IPS-15b (cell line): ENCODE measurements around the gene ASB16.
A peak's percentile ranks its signal among the peaks of the same experiment; 100 is the strongest.

ENCODE experiments used
- H3K27me3 ChIP-seq: one replicate; pipeline ENCODE4 v1.6.1; 2013; ENCODE audit warnings: low read length; ENCODE audit not compliant: control insufficient read depth, insufficient read depth
- H3K36me3 ChIP-seq: one replicate; pipeline ENCODE4 v1.6.1; 2013; ENCODE audit warnings: low read length; ENCODE audit not compliant: control insufficient read depth, insufficient read depth
- H3K4me1 ChIP-seq: one replicate; pipeline ENCODE4 v1.6.1; 2013; ENCODE audit warnings: mild to moderate bottlenecking, low read length; ENCODE audit not compliant: control insufficient read depth, insufficient read depth
- H3K4me3 ChIP-seq: one replicate; pipeline ENCODE4 v1.5.1; 2013; ENCODE audit warnings: low read depth, low read length
- H3K9ac ChIP-seq: one replicate; pipeline ENCODE4 v1.6.1; 2013; ENCODE audit warnings: low read depth, mild to moderate bottlenecking, low read length
- H3K9me3 ChIP-seq: one replicate; pipeline ENCODE4 v1.6.1; 2013; ENCODE audit warnings: mild to moderate bottlenecking, low read length; ENCODE audit not compliant: control insufficient read depth, insufficient read depth

Gene ASB16

DNA sequence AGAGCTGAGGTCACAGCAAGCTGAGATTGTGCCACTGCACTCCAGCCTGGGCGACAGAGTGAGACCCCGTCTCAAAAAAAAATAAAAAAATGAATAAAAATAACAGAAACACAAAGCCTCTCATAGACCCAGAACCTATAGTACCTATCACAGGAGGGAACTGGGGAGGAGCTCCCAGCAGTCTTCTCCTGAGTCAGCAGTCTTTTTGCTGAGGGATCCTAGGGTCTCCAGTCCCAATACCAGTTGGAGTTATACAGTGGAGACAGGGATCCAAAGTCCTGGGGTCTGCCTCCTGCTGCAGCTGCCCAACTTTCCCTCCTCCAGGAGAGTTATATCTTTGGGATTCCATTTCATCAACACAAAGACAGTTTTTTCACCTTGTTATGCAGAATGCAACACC lies 12.5 kb downstream of the ASB16 start:
- no peaks in the 10 kb centered on the region for H3K9me3 ChIP-seq
- H3K4me1 ChIP-seq: no peaks in the 10 kb centered on the region
- H3K9ac ChIP-seq: no peak overlapping the region
- no peak overlapping the region for H3K4me3 ChIP-seq
- H3K27me3 ChIP-seq: no peaks in the 10 kb centered on the region
- peaks cover 14% of the 10 kb centered on the region for H3K36me3 ChIP-seq

DNA sequence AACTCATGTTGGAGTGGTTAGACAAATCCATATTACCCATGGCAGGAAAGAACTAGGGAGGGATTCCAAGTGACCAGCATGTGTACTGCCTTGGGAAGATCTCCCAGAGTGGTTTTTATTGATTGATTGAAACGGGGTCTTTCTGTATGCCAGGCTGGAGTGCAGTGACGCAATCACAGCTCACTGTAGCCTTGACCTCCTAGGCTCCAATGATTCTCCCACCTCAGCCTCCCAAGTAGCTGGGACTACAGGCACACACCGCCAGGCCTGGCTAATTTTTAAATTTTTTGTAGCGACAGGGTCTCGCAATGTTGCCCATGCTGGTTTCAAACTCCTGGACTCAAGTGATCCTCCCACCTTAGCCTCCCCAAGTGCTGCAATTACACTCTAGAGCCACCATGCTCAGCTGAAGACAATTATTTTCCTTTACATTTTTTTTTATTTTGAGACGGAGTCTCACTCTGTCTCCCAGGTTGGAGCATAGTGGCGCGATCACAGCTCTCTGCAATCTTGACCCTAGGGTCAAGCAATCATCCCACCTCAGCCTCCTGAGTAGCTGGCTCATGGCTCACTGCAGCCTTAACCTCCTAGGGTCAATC lies 13.8 kb downstream of the ASB16 start:
- H3K4me3 ChIP-seq: no peak overlapping the region
- no peak overlapping the region for H3K9ac ChIP-seq
- H3K9me3 ChIP-seq: no peaks in the 10 kb centered on the region

GRCh38 chr17:44186307-44187130 lies 16.0 kb downstream of the ASB16 start, which contains the start of gene TMUB2:
TMUB2 (plus strand) TSS chr17:44186972; CDS start chr17:44187709, 737 bp downstream.
- peak within 1 kb of the TSS; percentile 99 for H3K4me3 ChIP-seq
- H3K4me1 ChIP-seq: no peaks in the 10 kb centered on the region
- peaks cover 8% of the 10 kb centered on the region for H3K36me3 ChIP-seq
- H3K9ac ChIP-seq: peak within 1 kb of the TSS; percentile 84
- no peaks in the 10 kb centered on the region for H3K27me3 ChIP-seq
- H3K9me3 ChIP-seq: no peaks in the 10 kb centered on the region

More for the DNA sequence above, 13.8 kb downstream of the ASB16 start:
- Histone ChIP-seq H3K27me3 (no peaks in the 10 kb centered on the region), H3K4me1 (no peaks in the 10 kb centered on the region), H3K36me3 (peaks cover 4% of the 10 kb centered on the region)

- H3K27me3 ChIP-seq: no peaks in the 10 kb centered on the region
- no peaks in the 10 kb centered on the region for H3K9me3 ChIP-seq
- peak overlapping the region; percentile 99 for H3K4me3 ChIP-seq
- H3K4me1 ChIP-seq: peaks cover 3% of the 10 kb centered on the region
- peak overlapping the region; percentile 84 for H3K9ac ChIP-seq
- peaks cover 4% of the 10 kb centered on the region for H3K36me3 ChIP-seq
Measured at GRCh38 chr17:44187131-44187899, 16.8 kb downstream of the ASB16 start.

DNA sequence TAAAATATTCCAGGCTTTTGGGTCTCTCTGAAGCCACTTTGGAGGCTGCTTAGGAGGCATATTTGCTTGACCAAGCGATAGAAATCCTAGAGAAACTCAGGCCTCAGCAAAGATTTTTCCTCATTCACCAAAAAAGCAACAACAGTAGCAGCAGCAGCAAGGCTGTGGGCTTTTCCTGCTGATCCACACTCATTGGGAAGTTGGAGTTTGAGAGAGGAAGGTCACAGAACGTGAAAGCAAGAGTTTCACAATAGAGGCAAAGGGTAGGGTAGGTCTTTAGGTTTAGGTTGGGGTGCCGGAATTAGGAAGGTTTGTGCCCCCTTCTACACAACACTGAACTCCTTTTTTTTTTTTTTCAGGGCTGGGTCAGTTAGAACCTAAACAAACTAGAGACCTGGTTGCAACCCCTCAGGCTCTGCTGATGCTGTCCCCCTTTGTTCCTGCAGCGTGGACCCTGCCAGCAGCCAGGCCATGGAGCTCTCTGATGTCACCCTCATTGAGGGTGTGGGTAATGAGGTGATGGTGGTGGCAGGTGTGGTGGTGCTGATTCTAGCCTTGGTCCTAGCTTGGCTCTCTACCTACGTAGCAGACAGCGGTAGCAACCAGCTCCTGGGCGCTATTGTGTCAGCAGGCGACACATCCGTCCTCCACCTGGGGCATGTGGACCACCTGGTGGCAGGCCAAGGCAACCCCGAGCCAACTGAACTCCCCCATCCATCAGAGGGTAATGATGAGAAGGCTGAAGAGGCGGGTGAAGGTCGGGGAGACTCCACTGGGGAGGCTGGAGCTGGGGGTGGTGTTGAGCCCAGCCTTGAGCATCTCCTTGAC lies 18.3 kb downstream of the ASB16 start:
- no peak overlapping the region for H3K9ac ChIP-seq
- H3K4me3 ChIP-seq: no peak overlapping the region
- H3K9me3 ChIP-seq: no peaks in the 10 kb centered on the region
- H3K27me3 ChIP-seq: no peaks in the 10 kb centered on the region
- peaks cover 7% of the 10 kb centered on the region for H3K4me1 ChIP-seq
- H3K36me3 ChIP-seq: peaks cover 12% of the 10 kb centered on the region

GRCh38 chr17:44190481-44190880 lies 20.0 kb downstream of the ASB16 start:
- Histone ChIP-seq H3K36me3 (peaks cover 29% of the 10 kb centered on the region), H3K27me3 (no peaks in the 10 kb centered on the region), H3K4me3 (no peak overlapping the region), H3K9ac (no peak overlapping the region), H3K9me3 (no peaks in the 10 kb centered on the region), H3K4me1 (peaks cover 7% of the 10 kb centered on the region)

DNA sequence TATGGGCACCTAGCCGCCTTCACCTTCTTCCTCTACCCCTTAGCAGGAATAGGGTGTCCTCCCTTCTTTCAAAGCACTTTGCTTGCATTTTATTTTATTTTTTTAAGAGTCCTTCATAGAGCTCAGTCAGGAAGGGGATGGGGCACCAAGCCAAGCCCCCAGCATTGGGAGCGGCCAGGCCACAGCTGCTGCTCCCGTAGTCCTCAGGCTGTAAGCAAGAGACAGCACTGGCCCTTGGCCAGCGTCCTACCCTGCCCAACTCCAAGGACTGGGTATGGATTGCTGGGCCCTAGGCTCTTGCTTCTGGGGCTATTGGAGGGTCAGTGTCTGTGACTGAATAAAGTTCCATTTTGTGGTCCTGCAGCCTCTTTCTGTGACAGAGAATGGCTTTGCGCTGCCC lies 20.9 kb downstream of the ASB16 start:
- Histone ChIP-seq H3K9ac (no peak overlapping the region), H3K9me3 (no peaks in the 10 kb centered on the region), H3K36me3 (peaks cover 32% of the 10 kb centered on the region), H3K4me3 (no peak overlapping the region), H3K4me1 (peaks cover 7% of the 10 kb centered on the region), H3K27me3 (no peaks in the 10 kb centered on the region)

GRCh38 chr17:44191941-44192496 lies 21.5 kb downstream of the ASB16 start:
- H3K9me3 ChIP-seq: no peaks in the 10 kb centered on the region
- H3K9ac ChIP-seq: peak overlapping the region; percentile 24
- peaks cover 36% of the 10 kb centered on the region for H3K36me3 ChIP-seq
- H3K4me3 ChIP-seq: no peak overlapping the region
- no peaks in the 10 kb centered on the region for H3K27me3 ChIP-seq
- peaks cover 7% of the 10 kb centered on the region for H3K4me1 ChIP-seq

DNA sequence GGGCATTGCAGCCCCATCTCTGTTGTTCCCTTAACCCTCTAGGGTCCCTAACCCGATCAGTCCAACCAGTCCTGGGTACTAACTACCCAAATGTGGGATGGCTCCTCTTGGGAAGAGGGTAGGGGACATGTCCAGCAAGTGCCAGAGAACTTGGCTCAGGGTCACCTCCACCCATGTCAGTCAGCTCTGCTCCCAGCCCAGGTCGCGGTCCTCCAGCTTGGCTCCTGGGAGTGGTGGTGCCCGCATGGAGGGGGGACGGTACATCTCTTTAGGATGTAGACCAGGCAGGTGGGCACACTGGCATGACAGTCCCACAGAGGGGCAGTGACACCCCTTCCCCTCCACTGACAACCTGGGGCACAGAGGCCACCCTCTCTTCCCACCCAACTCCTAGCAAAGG lies 22.2 kb downstream of the ASB16 start:
- peaks cover 42% of the 10 kb centered on the region for H3K36me3 ChIP-seq
- peaks cover 7% of the 10 kb centered on the region for H3K4me1 ChIP-seq
- H3K4me3 ChIP-seq: no peak overlapping the region
- H3K9ac ChIP-seq: no peak overlapping the region
- no peaks in the 10 kb centered on the region for H3K9me3 ChIP-seq
- H3K27me3 ChIP-seq: no peaks in the 10 kb centered on the region

- H3K27me3 ChIP-seq: no peaks in the 10 kb centered on the region
- no peak overlapping the region for H3K4me3 ChIP-seq
- no peaks in the 10 kb centered on the region for H3K9me3 ChIP-seq
- peak overlapping the region; percentile 37 for H3K9ac ChIP-seq
- peaks cover 42% of the 10 kb centered on the region for H3K36me3 ChIP-seq
- peaks cover 7% of the 10 kb centered on the region for H3K4me1 ChIP-seq
Measured at GRCh38 chr17:44193326-44194084, 23.0 kb downstream of the ASB16 start.
